Trophoblast cell (in vitro differentiated cells and primary cell): Measurements from ENCODE around the gene SERINC3.
A peak's percentile ranks its signal among the peaks of the same experiment; 100 is the strongest.

Source experiments
- DNase-seq, 2 donors: peaks; one replicate each; pipeline ENCODE4 v3.0.0-alpha.2; 2016
- H2AFZ ChIP-seq: 2 replicates; pipeline ENCODE4 v1.6.1; 2013; ENCODE audit warnings: low read length, moderate library complexity, mild to moderate bottlenecking; ENCODE audit not compliant: insufficient read depth, poor library complexity
- H2AK5ac ChIP-seq: 2 replicates; pipeline ENCODE4 v1.6.1; 2013; ENCODE audit warnings: mild to moderate bottlenecking, low read length
- H2BK120ac ChIP-seq: 2 replicates; pipeline ENCODE4 v1.6.1; 2013; ENCODE audit warnings: low read length, mild to moderate bottlenecking, moderate library complexity; ENCODE audit not compliant: insufficient read depth, poor library complexity
- H2BK12ac ChIP-seq: 2 replicates; pipeline ENCODE4 v1.6.1; 2013; ENCODE audit warnings: mild to moderate bottlenecking, low read length, moderate library complexity
- H2BK5ac ChIP-seq: 2 replicates; pipeline ENCODE4 v1.6.1; 2013; ENCODE audit warnings: low read length, low read depth, moderate library complexity, mild to moderate bottlenecking; ENCODE audit not compliant: poor library complexity
- H3K14ac ChIP-seq: 2 replicates; pipeline ENCODE4 v1.6.1; 2013; ENCODE audit warnings: mild to moderate bottlenecking, low read length
- H3K18ac ChIP-seq: 2 replicates; pipeline ENCODE4 v1.6.1; 2013; ENCODE audit warnings: mild to moderate bottlenecking, low read length
- H3K23ac ChIP-seq: 2 replicates; pipeline ENCODE4 v1.6.1; 2013; ENCODE audit warnings: low read length
- H3K27ac ChIP-seq: 2 replicates; pipeline ENCODE4 v1.5.1; 2013; ENCODE audit warnings: low read depth, mild to moderate bottlenecking, inconsistent platforms, low read length, moderate library complexity
- H3K27me3 ChIP-seq: 2 replicates; pipeline ENCODE4 v1.6.1; 2013; ENCODE audit warnings: inconsistent platforms, mild to moderate bottlenecking, low read length, moderate library complexity; ENCODE audit not compliant: insufficient read depth
- H3K36me3 ChIP-seq, 2 experiments: 1 replicate in 1 of 2; 2 replicates in 1 of 2; pipeline ENCODE4 v1.6.1; 2013; ENCODE audit warnings: low read length in 2 of 2, mild to moderate bottlenecking in 2 of 2, moderate library complexity in 1 of 2; ENCODE audit not compliant: insufficient read depth in 2 of 2, control insufficient read depth in 1 of 2
- H3K4ac ChIP-seq: 2 replicates; pipeline ENCODE4 v1.6.1; 2013; ENCODE audit warnings: low read depth, mild to moderate bottlenecking, low read length, moderate library complexity
- H3K4me1 ChIP-seq, 2 experiments: 1 replicate in 1 of 2; 2 replicates in 1 of 2; pipeline ENCODE4 v1.6.1; 2013; ENCODE audit warnings: low read length in 2 of 2, mild to moderate bottlenecking in 2 of 2, moderate library complexity in 1 of 2; ENCODE audit not compliant: insufficient read depth in 2 of 2, control insufficient read depth in 1 of 2
- H3K4me2 ChIP-seq: 2 replicates; pipeline ENCODE4 v1.6.1; 2013; ENCODE audit warnings: inconsistent platforms, mild to moderate bottlenecking, low read length, moderate library complexity
- H3K4me3 ChIP-seq: 2 replicates; pipeline ENCODE4 v1.5.1; 2013; ENCODE audit warnings: mild to moderate bottlenecking, low read depth, low read length, inconsistent platforms
- H3K79me1 ChIP-seq: one replicate; pipeline ENCODE4 v1.6.1; 2013; ENCODE audit warnings: low read length
- H3K79me2 ChIP-seq: 2 replicates; pipeline ENCODE4 v1.6.1; 2013; ENCODE audit warnings: low read length, mild to moderate bottlenecking; ENCODE audit not compliant: control insufficient read depth, insufficient read depth, poor library complexity
- H3K9ac ChIP-seq: 2 replicates; pipeline ENCODE4 v1.6.1; 2013; ENCODE audit warnings: mild to moderate bottlenecking, low read length
- H3K9me3 ChIP-seq: 2 replicates; pipeline ENCODE4 v1.6.1; 2013; ENCODE audit warnings: low read depth, mild to moderate bottlenecking, control low read depth, inconsistent platforms, low read length; ENCODE audit not compliant: insufficient read depth
- H4K12ac ChIP-seq: 2 replicates; pipeline ENCODE4 v1.6.1; 2013; ENCODE audit warnings: low read depth, mild to moderate bottlenecking, low read length, moderate library complexity
- H4K8ac ChIP-seq: 2 replicates; pipeline ENCODE4 v1.6.1; 2013; ENCODE audit warnings: low read depth, mild to moderate bottlenecking, low read length, moderate library complexity
- H4K91ac ChIP-seq: one replicate; pipeline ENCODE4 v1.6.1; 2013; ENCODE audit warnings: low read depth, mild to moderate bottlenecking, low read length, moderate library complexity
- WGBS: extraction: QIAGEN DNeasy Blood & Tissue Kit; methylation state at CpG from one replicate; pipeline ENCODE4 v1.1.7; 2013; ENCODE audit warnings: missing lambda C conversion rate; ENCODE audit not compliant: insufficient read length, insufficient coverage; ENCODE audit errors: extremely low coverage; 5-methylcytosine and 5-hydroxymethylcytosine counted together

The SERINC3 gene

GRCh38 chr20:44495802-44496481 lies 25.9 kb downstream of the SERINC3 start:
- Histone ChIP-seq H2BK5ac (no peak overlapping the region), H3K9ac (no peak overlapping the region), H4K8ac (no peak overlapping the region), H3K79me1 (no peaks in the 10 kb centered on the region), H3K23ac (no peak overlapping the region), H4K91ac (no peak overlapping the region), H3K4me2 (no peak overlapping the region), H3K27me3 (no peaks in the 10 kb centered on the region), H3K36me3 (peaks cover 10 to 32% of the 10 kb centered on the region in 2 experiments), H3K27ac (no peak overlapping the region), H3K14ac (no peak overlapping the region), H2AK5ac (no peak overlapping the region), H4K12ac (no peak overlapping the region), H3K79me2 (no peaks in the 10 kb centered on the region), H2BK12ac (no peak overlapping the region), H3K9me3 (no peaks in the 10 kb centered on the region), H3K4me1 (peaks cover 2 to 6% of the 10 kb centered on the region in 2 experiments), H3K4me3 (no peak overlapping the region), H3K18ac (no peak overlapping the region), H2AFZ (no peak overlapping the region), H3K4ac (no peak overlapping the region), H2BK120ac (no peak overlapping the region)
- peak; percentile 51 to 64 for DNase-seq
- WGBS, result no CpG with 5 or more reads among the region's 3 CpGs

DNA sequence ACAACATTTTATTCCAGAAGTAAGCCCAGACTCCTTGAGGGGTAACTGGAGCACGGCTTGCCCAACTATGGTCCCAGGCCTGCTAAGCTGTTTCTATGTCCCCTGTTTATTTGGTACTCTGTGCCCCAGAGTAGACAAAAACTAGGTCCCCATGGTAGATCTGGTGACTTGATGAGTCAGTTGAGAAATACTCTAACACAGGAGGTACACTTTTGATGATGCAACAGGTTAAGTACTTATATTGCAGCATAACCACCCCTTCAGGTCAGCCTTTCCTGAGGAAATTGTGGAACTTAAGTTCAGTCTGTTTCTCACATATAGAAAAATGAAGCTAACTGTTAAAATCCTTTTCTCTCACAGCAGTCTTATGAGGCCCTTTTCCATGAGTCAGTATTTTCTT lies 26.6 kb downstream of the SERINC3 start:
- Histone ChIP-seq H4K8ac (no peak overlapping the region), H3K36me3 (peaks cover 8 to 27% of the 10 kb centered on the region in 2 experiments), H4K12ac (no peak overlapping the region), H3K14ac (no peak overlapping the region), H3K9ac (no peak overlapping the region), H3K23ac (no peak overlapping the region), H3K79me2 (no peaks in the 10 kb centered on the region), H3K27ac (peak overlapping the region; percentile 61), H2AFZ (no peak overlapping the region), H3K9me3 (no peaks in the 10 kb centered on the region), H2BK5ac (no peak overlapping the region), H4K91ac (no peak overlapping the region), H3K18ac (no peak overlapping the region), H3K27me3 (no peaks in the 10 kb centered on the region), H2AK5ac (no peak overlapping the region), H3K4me1 (peaks cover 2 to 6% of the 10 kb centered on the region in 2 experiments), H2BK12ac (no peak overlapping the region), H2BK120ac (no peak overlapping the region), H3K79me1 (no peaks in the 10 kb centered on the region), H3K4ac (no peak overlapping the region), H3K4me3 (no peak overlapping the region), H3K4me2 (no peak overlapping the region)
- WGBS, result no CpG with 5 or more reads among the region's 1 CpG
- peak in 1 of 2 donors; percentile 65 for DNase-seq

DNA sequence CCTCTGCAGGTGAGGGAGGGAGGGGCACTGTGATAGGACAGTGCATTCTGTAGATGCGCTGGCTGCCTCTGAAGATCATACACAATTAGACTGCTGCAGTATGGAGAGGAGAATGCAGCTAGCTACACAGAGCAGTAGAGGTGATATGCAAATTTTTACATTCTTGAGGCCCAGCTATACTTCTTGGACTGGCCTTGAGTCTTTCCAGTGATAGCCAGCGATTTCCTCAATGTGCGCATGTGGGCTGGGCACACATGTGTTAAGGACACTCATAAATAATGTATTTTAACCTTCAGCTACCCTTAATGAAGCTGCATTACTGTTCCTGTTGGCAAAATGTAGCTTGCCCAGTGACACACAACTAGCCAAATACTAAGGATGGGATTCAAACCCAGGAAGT lies 27.2 kb downstream of the SERINC3 start:
- Histone ChIP-seq H4K91ac (no peak overlapping the region), H3K23ac (no peak overlapping the region), H3K18ac (no peak overlapping the region), H3K79me2 (no peaks in the 10 kb centered on the region), H3K9me3 (no peaks in the 10 kb centered on the region), H3K4me1 (peaks cover 2 to 6% of the 10 kb centered on the region in 2 experiments), H3K36me3 (peaks cover 5 to 30% of the 10 kb centered on the region in 2 experiments), H4K12ac (no peak overlapping the region), H2BK12ac (no peak overlapping the region), H4K8ac (no peak overlapping the region), H3K14ac (no peak overlapping the region), H3K27me3 (no peaks in the 10 kb centered on the region), H3K4me2 (no peak overlapping the region), H2AK5ac (no peak overlapping the region), H3K4me3 (no peak overlapping the region), H3K27ac (no peak overlapping the region), H2BK120ac (no peak overlapping the region), H3K9ac (no peak overlapping the region), H3K79me1 (no peaks in the 10 kb centered on the region), H2BK5ac (no peak overlapping the region), H2AFZ (no peak overlapping the region), H3K4ac (no peak overlapping the region)
- no peak for DNase-seq
- WGBS, result no CpG with 5 or more reads among the region's 3 CpGs

GRCh38 chr20:44494266-44494665 lies 27.6 kb downstream of the SERINC3 start:
- H3K14ac ChIP-seq, result no peak overlapping the region
- H2BK12ac ChIP-seq, result no peak overlapping the region
- H2BK5ac ChIP-seq, result no peak overlapping the region
- no peak overlapping the region for H3K4me2 ChIP-seq
- H2BK120ac ChIP-seq, result no peak overlapping the region
- H2AK5ac ChIP-seq, result no peak overlapping the region
- peaks cover 7 to 33% of the 10 kb centered on the region in 2 experiments for H3K36me3 ChIP-seq
- H4K12ac ChIP-seq, result no peak overlapping the region
- H4K91ac ChIP-seq, result no peak overlapping the region
- no peak overlapping the region for H3K9ac ChIP-seq
- no peak overlapping the region for H3K18ac ChIP-seq
- H3K27ac ChIP-seq, result no peak overlapping the region
- no peaks in the 10 kb centered on the region for H3K9me3 ChIP-seq
- no peak overlapping the region for H4K8ac ChIP-seq
- no peak overlapping the region for H2AFZ ChIP-seq
- H3K4ac ChIP-seq, result no peak overlapping the region
- H3K4me1 ChIP-seq, result peaks cover 2 to 6% of the 10 kb centered on the region in 2 experiments
- H3K79me1 ChIP-seq, result no peaks in the 10 kb centered on the region
- WGBS, result no CpG with 5 or more reads among the region's 1 CpG
- no peak overlapping the region for H3K4me3 ChIP-seq
- H3K27me3 ChIP-seq, result no peaks in the 10 kb centered on the region
- H3K79me2 ChIP-seq, result no peaks in the 10 kb centered on the region
- no peak overlapping the region for H3K23ac ChIP-seq
- DNase-seq, result no peak
